AG04449 (cell line): Measurements from ENCODE around the gene THSD4.

Experiments used
- CTCF ChIA-PET: fragments of 350-600 bp; formaldehyde crosslinking; extraction: SDS; loops from one replicate; lab custom pipeline; 2021; ENCODE audit warnings: antibody characterized with exemption; lab: Yijun Ruan, JAX
- POLR2A ChIA-PET: fragments of 400-600, 350-600 bp; formaldehyde crosslinking; extraction: SDS; loops from one replicate; lab custom pipeline; 2020; ENCODE audit warnings: antibody characterized with exemption, inconsistent platforms; lab: Yijun Ruan, JAX
- DNase-seq: peaks from one replicate; pipeline ENCODE4 v3.0.0-alpha.2; 2010; ENCODE audit warnings: low read depth, low spot score
- H3K4me3 ChIP-seq: 2 replicates; pipeline ENCODE4 v1.5.1; 2011; ENCODE audit warnings: low read depth, mild to moderate bottlenecking, control low read depth, low read length
- CTCF ChIP-seq: IDR thresholded peaks from one replicate; pipeline ENCODE4 v1.5.1; 2011; ENCODE audit warnings: mild to moderate bottlenecking, moderate library complexity, low read length, control low read depth, inconsistent platforms; ENCODE audit not compliant: insufficient read depth; ENCODE audit errors: missing control alignments

THSD4 gene

GRCh38 chr15:71294251-71294910 lies 179.1 kb downstream of the THSD4 start:
- CTCF ChIA-PET = interaction anchor here (0.7 to 1.4 kb wide), 3 partner anchors 16 to 232 kb away, joined by 3 to 8 read pairs (median 3); no protein-coding TSS in a partner anchor
- H3K4me3 ChIP-seq = no peak overlapping the region
- POLR2A ChIA-PET = interaction anchor here (0.7 to 1.8 kb wide), 6 partner anchors 8 to 245 kb away, joined by 3 to 8 read pairs (median 4); no protein-coding TSS in a partner anchor
- DNase-seq = peak; percentile 92
- no peak for TF ChIP-seq CTCF

- H3K4me3 ChIP-seq = no peak overlapping the region; the same call in 1 of the 2 replicates
- CTCF ChIA-PET = interaction anchor here (0.7 to 1.4 kb wide), 2 partner anchors 186 to 231 kb away, joined by 3 to 8 read pairs; no protein-coding TSS in a partner anchor
Measured at GRCh38 chr15:71294911-71295602, 179.8 kb downstream of the THSD4 start.

GRCh38 chr15:71295603-71296314 lies 180.5 kb downstream of the THSD4 start:
- no peak for TF ChIP-seq CTCF
- H3K4me3 ChIP-seq = no peak overlapping the region
- ChIA-PET CTCF (interaction anchor here (1.3 kb wide), 2 partner anchors 180 to 187 kb away, joined by 3 to 4 read pairs; partner anchors contain the start of gene THSD4), POLR2A (interaction anchor here (0.7 to 1.8 kb wide), 5 partner anchors 17 to 473 kb away, joined by 3 to 8 read pairs (median 6); partner anchors contain the start of gene THSD4)
- peak; percentile 64 for DNase-seq

More at GRCh38 chr15:71294911-71295602, 179.8 kb downstream of the THSD4 start:
- DNase-seq = peak; percentile 98
- no peak for TF ChIP-seq CTCF
- POLR2A ChIA-PET = interaction anchor here (0.7 to 1.8 kb wide), 7 partner anchors 8 to 472 kb away, joined by 3 to 8 read pairs (median 5); partner anchors contain the start of gene THSD4

GRCh38 chr15:71296315-71296679 lies 181.0 kb downstream of the THSD4 start:
- no peak for DNase-seq
- ChIA-PET POLR2A (interaction anchor here (1.6 kb wide), 1 partner anchor 181 kb away, joined by 7 read pairs; the partner anchor contains the start of gene THSD4), CTCF (interaction anchor here (1.3 kb wide), 2 partner anchors 181 to 187 kb away, joined by 3 to 4 read pairs; partner anchors contain the start of gene THSD4)
- no peak overlapping the region for H3K4me3 ChIP-seq
- no peak for TF ChIP-seq CTCF

GRCh38 chr15:71301958-71302621 lies 186.8 kb downstream of the THSD4 start:
- ChIA-PET POLR2A (interaction anchor here (1.0 kb wide), 1 partner anchor 8 kb away, joined by 3 read pairs; no protein-coding TSS in a partner anchor), CTCF (no interaction called here)
- no peak for TF ChIP-seq CTCF
- DNase-seq = no peak
- H3K4me3 ChIP-seq = no peak overlapping the region
